CD4-positive, alpha-beta T cell treated with Interleukin-4 for 4 hours (primary cell): Measurements from ENCODE around the gene ADAMTS20.
"Not testable (repeated sequence)": the region's sequence is repeated elsewhere in the genome, so short reads cannot be mapped to it uniquely, and the experiment has no call there.

ENCODE experiments used
- DNase-seq: peaks from one replicate; pipeline ENCODE4 v3.0.0-alpha.2; 2020

ADAMTS20 gene

DNA sequence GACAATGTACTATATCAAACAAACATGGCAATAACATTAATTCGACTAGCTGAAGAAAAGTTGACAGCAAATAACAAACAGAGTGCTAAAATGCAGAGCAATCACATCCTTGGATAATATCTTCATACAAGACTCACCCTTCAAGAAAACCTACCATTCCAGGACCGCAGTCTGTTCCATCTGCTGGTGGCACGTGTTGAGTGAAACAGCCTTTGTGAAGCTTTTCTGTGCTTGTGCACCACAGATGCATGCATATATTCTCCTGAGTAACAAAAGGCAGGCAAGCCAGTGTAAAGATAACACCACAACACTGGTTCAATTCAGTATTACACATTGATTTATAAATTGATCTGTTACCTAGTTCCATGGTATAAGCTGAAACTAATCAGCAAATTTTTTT, 89.3 kb downstream of the ADAMTS20 start:
- DNase-seq, result no peak

DNA sequence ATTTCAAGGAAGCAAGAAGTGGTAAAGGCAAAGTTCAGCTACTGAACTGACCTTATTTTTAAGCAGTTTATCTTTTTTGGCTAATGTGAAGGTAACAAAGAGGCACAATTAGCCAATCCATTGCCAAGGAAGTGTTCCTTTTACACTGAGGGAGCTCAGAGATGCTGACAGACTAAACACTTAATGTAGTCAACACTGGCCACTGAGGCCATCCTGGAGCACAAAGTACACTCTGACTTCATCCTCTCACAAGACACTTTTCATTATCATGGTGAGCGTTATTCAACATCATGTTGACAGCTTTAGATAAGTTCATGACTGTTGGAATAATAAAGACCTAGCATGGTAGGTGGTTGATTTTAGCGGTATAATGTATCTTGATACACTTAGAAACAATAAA, 89.9 kb downstream of the ADAMTS20 start:
- DNase-seq, result no peak

DNA sequence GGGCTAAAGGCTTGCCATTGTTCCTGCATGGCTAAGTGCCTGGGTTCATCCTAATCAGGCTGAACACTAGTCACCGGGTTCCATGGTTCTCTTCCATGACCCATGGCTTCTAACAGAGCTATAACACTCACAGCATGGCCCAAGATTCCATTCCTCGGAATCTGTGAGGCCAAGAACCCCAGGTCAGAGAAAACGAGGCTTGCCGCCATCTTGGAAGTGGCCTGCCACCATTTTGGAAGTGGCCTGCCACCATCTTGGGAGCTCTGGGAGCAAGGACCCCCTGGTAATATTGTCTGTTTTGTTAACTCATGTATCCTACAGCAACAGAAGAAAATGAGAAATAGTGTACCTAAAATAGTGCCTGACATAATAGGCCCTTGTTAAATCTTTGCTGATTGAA, 92.7 kb downstream of the ADAMTS20 start:
- no peak for DNase-seq

DNA sequence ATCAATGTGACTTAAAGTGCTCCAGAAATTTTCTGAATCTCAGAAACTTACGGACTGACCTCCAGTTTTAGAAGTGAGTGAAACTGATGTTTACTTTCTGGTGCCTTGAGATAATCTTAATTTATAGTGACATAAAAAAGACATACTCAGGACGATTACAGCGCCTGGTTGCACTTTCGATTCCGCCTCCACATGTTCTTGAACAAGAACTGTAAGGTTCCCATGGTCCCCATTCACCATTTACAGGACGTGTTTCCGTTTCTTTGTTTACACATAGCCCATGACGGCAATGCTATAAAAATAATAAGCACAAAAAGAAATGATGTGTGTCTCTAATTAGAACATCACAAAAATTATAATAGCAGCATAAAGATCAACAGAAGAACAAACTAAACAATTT, 98.2 kb downstream of the ADAMTS20 start:
- no peak for DNase-seq

DNA sequence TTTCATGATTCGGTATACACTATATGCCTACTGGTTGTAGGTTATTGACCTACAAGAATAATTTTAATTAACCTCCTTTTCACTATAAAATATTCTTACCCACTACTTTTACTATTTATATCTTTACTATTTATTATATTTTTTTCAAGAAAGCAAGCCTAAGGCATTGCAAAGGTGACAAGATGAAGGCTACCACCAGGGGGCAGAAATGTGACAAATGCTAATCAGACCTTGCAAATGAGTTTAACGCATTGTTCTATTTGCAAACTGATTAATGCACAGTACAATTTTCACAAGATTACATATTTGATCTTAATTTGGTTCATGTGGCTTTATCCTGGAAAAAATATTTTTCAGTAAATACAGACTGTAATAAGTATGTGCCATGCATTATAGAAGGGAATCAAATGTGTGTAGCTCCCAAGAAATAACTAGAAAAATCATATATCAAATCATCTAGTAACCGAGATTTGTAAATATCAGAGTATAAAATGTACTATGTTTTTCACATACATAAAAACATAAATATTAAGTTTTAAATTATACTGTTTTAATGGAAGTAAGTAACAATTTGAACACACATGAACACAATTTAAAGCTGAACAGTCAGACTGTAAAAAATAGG, 107.0 kb downstream of the ADAMTS20 start:
- DNase-seq, result peak; percentile 37

DNA sequence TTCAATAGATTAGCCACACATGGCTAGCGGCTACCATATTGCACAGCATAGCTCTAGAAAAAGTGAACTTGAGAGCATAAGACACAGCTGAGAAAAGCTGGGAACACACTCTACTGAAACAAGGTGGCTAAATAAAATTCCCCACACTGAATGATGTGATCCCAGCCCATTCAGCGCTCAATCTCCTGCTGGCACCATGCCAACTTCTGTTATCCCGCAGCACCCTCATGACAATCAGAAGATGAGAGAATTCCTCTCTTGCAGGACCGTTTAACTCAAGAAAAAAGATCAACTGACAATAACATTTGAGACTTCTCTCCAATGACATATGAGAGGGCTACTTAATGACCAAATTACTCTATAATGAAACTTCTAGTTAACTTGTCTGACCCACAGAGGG, 115.4 kb downstream of the ADAMTS20 start:
- no peak for DNase-seq

DNA sequence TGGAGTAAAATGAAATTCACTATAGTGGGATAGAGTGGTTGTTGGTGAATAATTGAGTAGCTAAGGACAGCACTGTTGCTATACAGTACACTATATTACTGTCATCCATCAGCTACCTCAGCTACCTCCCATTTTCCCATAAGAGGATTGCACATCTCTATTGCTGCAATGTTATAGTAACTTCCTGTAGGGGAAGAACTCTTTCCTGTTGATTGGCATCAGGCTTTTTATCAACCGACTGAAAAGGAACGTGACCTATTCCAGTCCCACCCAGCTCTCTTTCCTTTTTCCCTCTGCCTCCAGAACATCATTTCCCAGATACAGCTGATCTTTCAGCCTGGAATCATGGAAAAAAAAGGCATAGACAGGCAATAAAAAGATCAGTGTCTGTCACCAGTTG, 117.4 kb downstream of the ADAMTS20 start:
- no peak for DNase-seq

DNA sequence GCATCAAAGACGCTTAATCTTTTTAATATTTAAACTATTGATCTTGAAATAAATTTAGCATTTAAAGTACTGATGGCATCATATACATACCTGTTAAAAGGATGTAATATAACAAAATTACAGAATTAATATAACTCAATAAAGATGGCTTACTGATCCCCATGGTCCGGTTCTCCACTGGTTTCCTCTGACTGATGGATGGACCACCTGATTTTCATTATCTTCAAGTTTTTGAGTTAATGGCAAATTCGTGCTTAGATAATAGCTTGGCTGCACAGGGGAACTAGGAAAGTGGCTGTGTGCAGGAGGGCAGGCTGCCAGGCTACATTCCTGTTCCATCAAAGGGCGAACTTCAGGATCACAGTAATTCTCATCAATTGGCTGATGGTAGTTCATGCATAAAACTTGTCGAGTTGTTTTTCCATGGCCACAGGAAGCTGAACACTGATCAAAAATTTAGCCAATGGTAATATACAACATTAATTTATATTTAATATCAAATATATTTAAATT, 123.9 kb downstream of the ADAMTS20 start:
- no peak for DNase-seq

DNA sequence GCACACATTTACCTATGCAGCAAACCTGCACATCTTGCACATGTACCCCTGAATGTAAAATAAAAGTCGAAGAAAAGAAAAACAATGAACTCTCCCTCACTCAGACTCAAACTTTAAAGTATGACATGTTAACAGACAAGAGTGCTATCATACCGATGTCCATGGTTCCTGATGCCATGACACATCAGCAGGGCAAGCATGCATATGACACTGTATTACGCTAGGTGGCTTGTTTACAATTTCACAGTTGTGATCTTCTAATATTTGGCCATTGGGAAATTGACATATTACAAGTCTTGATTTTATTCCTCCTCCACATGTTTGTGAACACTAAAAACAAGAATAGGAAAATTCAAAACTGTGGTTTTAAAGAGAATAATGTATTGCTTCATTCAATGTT, 126.6 kb downstream of the ADAMTS20 start:
- no peak for DNase-seq

DNA sequence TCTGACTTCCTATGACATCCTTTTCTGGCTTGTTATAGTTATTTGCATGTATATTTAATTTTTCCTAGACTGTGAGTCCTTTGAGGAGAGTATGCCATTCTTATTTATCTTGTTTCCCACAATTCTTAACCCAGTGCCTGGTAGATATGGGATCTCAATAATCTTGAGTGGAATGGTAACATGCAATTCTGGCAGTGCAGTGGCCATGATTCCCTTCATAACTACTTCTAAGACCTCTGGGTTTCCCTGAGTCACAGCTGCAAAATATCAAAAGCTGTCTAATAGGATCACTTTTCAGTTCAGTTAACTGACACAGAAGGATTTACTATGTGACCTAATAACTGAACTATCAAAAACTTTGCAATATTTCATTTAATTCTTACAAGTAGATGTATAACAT, 135.0 kb downstream of the ADAMTS20 start:
- DNase-seq, result no peak

DNA sequence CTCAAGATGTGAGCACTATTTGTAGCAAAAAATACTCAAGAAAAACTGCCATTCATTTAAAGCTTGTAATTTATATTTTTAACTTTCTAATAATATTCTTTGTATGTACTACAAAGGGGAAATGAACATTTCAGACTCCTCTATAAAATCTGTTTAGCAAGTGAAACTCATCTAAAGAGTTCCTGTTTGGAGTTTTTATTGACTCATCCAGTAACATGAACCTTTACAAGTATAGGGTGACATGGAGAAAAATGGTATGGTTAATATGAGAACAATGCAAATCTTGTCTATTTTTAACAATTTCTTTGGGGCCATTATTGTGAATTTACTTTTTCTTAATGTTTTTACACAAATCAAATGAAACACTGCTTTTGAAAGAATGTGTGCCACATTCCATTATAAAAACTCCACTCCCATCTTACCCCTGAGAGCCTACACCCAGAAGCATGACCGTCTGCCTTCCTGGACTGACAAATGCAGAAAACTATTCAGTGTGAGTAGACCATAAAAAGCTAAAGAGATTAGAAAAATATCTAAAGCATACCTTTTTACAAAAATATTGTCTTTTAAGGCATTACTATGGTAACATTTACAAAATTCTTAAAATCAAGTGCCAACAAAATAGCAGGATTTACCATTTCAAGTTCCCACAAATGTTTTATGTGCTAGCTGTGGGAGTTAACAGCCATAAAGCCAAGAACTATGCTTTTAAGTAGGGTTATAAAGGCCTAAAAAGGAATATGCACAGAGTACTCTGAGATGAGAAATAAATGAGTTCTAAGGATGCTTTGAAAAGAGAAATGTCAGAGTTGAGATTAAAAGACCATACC, 144.0 kb downstream of the ADAMTS20 start:
- DNase-seq, result no peak

DNA sequence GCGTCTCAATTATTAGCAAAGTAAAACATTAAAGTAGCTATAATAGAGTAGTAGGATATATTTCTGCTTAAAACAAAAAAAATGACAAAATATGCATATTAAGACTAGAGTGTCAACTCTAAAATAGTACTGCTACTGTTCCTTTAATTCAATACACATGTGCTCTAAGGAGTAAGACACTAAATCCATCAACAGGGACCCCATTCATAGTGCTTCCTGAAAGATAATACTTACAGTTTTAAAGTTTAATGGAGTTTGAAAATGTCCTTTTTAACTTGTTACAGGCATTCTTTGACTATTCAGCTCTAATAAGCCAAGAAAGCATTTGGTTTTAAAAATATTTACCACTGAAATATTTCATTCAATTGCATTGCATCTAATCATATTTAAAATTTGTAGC, 145.2 kb downstream of the ADAMTS20 start:
- no peak for DNase-seq

DNA sequence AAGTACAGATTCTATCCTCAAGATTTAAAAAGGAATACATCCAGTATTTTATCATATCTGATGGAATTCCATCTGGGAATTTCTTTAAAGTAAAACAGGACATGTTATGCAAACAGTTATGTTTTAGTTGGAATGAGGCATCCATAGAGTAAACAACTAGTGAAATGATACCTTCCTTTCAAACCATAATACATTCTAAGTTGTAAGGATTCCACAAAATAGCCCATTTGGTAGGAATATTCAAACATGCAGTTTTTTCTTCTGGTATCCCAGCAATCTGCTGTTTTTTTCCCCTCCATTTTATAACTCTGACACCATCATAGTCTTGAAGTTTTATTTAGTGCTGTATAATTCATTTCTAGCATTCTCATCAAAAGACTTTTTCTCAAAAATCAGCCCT, 149.6 kb downstream of the ADAMTS20 start:
- no peak for DNase-seq

DNA sequence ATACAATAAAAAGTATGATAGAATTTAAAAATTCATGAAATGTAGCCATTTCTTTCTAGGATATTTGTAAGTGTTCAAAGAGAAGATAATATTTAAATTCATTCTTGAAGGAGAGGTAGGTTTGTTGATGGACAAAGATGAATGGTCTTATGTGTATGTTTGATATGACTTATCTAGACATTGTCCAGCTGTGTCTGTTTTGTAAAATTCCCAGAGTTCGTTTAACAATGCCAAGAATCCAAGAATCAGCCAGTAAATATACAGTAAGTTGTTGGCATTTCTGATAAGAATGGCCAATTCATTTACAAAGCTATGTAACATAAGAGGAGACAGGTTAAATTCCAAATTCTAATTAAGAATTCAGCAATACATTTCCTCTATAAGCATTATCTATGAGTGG, 150.9 kb downstream of the ADAMTS20 start:
- DNase-seq, result no peak

DNA sequence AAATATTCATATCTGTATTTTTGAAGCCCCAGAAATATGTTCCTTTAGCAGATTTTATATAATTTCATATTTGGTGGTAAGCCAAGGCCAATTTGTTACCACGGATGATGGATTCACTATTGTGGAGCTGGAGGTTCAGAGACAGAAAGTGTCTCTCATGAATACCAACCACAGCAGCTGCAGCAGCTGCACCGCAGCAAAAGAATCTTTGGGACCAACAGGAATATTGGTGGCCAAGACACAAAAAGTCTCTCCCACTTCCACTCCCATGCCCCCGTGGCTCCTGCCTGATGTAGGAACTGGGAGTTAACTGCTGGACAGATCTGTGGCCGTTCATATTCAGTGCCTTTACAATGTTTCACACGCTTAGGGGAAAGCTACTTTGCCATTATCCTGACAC, 155.3 kb downstream of the ADAMTS20 start:
- DNase-seq, result no peak

DNA sequence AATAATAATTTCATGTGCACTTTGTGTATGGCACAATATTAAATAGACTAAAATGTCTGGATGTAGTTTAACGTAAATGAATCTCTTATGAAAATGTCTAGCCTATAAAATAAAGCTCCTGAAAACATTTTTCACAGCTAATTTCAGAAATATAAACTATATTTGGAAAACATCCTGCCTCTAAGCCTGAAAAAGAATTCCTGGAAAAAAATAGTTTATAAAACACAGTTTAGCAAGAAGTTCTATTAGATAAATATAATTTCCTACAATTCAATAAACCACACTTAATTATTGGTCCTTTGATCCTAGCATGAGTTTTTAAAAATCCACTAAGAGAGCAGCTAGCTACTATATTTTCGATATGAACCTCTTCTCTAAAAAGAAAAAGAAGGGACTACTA, 159.9 kb downstream of the ADAMTS20 start:
- DNase-seq, result no peak

DNA sequence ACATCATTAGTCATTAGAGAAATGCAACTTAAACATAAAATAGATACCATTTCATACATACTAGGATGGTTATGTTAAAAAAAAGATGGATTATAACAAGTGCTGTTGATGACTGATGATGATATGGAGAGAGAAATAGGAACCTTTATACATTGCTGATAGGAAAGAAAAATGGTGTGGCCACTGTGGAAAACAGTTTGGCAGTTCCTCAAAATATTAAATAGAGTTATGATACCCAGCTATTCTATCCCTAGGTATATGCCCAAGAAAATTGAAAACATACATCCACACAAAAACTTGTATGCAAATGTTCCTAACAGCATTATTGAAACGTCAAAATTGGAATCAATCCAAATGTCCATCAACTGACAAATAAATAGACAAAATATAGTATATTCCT, 170.1 kb downstream of the ADAMTS20 start:
- no peak for DNase-seq

DNA sequence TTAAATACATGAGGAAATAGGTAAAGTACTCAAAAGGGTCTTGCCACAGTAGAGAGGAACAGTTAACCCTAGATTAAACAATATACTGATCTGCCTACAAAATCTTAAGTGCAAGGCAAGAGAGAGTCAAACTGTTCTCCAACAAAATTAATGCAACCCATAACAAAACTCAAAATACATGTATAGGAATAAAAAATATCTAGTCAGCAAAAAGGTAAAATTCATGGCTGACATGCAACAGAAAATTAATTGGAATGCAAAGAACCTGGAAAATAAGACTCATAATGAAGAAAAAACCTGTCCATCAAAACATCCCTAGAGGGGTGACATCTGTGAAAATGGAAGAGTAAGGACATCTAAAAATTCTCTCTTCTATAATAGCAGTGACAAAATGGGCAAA, 173.6 kb downstream of the ADAMTS20 start:
- no peak for DNase-seq

DNA sequence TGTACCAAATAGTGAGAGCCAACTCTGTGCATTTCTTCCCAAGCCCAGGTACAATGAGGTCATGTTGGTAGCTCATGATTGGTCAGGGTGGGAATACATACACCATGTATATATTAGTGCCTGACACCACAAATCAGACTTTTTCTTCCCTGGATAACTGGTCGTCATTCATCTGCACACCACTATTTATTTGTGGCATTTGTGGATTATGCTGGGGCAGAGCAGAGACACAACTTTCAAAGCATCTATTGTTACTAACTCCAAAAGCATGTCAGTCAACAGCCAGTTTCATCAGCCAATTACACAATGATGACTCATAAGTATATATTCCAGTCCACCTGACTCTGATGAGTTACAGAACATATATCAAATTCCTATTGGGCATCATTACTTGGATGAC, 181.7 kb downstream of the ADAMTS20 start:
- no peak for DNase-seq

DNA sequence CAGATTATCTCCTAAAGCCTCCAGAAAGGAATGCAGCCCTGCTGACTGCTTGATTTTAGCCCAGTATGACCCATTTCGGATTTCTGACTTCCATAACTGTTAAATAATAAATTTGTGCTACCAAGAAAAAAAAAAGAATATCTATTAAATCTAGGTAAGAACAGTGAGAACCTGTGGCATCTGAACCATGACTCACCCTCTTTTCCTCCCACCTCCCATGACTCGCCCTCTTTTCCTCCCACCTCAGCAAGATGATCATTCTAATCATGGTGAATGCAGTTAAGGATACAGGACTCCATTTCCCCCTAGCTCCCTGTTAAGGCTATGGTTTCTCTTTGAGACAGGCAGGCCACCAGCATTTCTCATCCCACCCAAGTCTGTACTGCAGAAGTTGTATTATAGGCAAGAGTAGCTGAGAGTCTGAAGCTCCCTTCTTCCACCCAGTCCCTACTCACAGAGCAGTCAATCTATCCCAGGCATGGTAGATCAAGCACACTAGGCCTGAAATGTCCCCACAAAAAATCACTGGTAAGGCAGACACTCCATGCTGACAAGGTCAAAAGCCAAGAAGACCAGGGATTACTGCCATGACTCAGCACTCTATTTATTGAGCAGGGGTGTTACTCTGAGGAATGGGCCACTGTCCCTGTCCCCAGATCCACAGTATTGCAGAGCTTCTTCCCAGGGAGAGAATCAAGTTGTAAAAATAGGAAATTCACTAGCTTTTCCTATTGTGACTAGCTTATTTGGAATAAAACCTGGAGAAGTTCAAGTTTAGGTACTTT, 188.9 kb downstream of the ADAMTS20 start:
- DNase-seq, result no peak

DNA sequence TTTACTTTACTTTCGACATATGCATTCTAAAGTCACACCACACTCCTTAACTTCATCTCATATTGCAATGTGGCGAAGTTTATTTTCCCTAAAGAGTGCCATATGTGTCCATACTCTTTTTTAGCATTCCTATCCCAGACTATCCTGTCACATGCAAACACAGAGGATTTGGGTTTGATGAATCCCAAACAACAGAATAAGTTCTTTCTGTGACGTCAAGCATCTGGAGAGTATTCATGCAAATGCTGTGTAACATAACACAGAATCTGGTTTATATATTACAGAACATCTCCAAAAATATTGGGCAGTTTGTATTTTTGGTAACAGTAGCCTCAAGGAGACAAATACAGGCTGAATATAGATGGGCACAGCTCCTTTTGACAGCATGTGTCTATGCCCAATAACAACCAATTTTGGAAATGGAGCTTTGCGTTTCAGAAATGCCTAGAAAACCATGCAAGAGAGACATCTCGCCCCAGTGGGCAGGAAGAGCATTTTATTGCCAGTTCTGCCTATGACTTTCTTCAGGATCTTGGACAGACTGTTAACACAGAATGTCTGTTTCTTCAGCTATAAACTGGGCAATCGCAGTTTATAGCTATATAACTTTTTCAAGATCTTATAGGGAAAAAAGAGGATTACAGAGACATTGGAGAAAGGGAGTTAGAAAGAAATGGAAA, 190.8 kb downstream of the ADAMTS20 start:
- no peak for DNase-seq

DNA sequence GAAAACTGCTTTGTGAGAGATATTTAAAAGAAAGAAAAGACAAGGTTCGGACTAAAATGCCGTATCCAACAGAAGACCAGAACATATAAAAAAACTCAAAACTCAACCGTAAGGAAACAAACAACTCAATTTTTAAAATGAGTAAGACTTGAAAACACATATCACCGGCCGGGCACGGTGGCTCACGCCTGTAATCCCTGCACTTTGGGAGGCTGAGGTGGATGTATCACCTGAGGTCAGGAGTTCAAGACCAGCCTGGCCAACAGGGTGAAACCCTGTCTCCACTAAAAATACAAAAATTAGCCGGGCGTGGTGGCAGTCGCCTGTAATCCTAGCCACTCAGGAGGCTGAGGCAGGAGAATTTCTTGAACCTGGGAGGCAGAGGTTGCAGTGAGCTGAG, 192.0 kb downstream of the ADAMTS20 start:
- not testable (repeated sequence) for DNase-seq

DNA sequence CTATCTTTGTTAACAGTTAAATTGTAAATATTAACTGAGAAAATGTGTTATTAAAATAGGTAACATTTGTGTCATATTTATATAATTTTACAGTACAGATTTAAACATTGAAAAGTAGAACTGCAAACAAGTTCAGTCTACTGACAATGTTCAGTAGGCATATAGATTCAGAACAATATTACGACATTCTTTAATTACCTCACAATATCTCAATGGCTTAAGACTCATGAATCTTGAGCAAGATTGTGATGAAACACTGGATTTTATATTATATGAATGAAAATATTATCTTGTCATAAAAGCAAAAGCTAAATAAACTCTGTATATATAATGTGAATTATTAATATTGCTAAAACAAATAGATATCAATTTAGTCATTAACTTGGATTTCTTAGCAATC, 194.9 kb downstream of the ADAMTS20 start:
- DNase-seq, result no peak
